Measurements from ENCODE around the gene CDC37L1. TPM values are rescaled to one million over a fixed set of nuclear protein-coding genes. Genes with fewer than 3 reads are reported as not detected.
A peak's percentile ranks its signal among the peaks of the same experiment; 100 is the strongest.

The CDC37L1 gene
- total and polyA plus RNA-seq, 9 of the 15 experiments (the other 6 are each of a cell fraction or from before 2014, with no cell fraction given): 1.5 to 7.9 (median 6.0) TPM

DNA sequence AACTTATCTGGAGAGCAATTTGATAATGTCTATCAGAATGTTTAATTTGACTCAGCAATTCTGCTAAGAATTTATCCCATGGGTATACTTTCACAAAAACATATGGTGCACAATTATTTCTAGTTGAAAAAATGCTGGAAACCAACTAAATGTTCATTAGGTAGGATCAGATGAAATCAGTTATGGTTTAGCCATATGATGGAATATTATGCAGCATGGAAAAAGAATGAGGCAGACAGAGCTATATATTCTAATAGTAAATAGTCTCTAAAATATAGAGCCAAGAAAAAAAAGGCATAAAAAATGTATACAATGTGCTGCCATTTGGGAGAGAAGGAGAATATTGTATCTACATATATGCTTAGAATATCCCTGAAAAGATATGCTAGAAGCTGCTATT lies 9.5 kb upstream of the CDC37L1 start:
- no peak overlapping the region for H3K27ac ChIP-seq (ENCODE audit: extremely low read depth, low read depth, low read length)
- H3K79me2 ChIP-seq (ENCODE audit: control insufficient read depth, insufficient read depth, low read length): no peaks in the 10 kb centered on the region
- no peak for DNase-seq (ENCODE audit: extremely low read depth in 1 of 4, low spot score in 3 of 4)
- peaks cover 0 to 5% of the 10 kb centered on the region in 2 experiments; a peak in 2 of 5 replicates for H3K4me1 ChIP-seq (replicated peaks in 1 of 2; ENCODE audit: control insufficient read depth in 2 of 2, insufficient read depth in 2 of 2, low read length in 2 of 2)
- POLR2A ChIA-PET: no interaction called here
- FAIRE-seq: no peak
- H3K4me2 ChIP-seq (ENCODE audit: insufficient read depth, low read length): no peak overlapping the region
- H2AFZ ChIP-seq (ENCODE audit: low read depth, low read length): no peak overlapping the region
- H3K9me3 ChIP-seq (replicated peaks; ENCODE audit: control insufficient read depth, insufficient read depth, low read depth, low read length): no peaks in the 10 kb centered on the region
- CTCF ChIA-PET (ENCODE audit: low intra/inter-chr PET ratio): no interaction called here
- BruUV-seq (replicated peaks): no TSS peak
- in situ Hi-C loops (cut with MboI): no loop called here
- H3K9ac ChIP-seq (ENCODE audit: insufficient read depth in 1 of 2, low read depth in 2 of 2, low read length in 2 of 2): no peak overlapping the region
- H3K4me3 ChIP-seq: no peak overlapping the region
- no peaks in the 10 kb centered on the region for H3K9me1 ChIP-seq (ENCODE audit: control insufficient read depth, insufficient read depth, low read length)
- H3K27me3 ChIP-seq (ENCODE audit: control insufficient read depth in 2 of 2, insufficient read depth in 2 of 2, low read length in 2 of 2): no peaks in the 10 kb centered on the region
- intact Hi-C loops (cut with micrococcal nuclease): no loop called here
- no peaks in the 10 kb centered on the region for H3K36me3 ChIP-seq (ENCODE audit: control insufficient read depth, insufficient read depth, low read length)
- no peaks in the 10 kb centered on the region for H4K20me1 ChIP-seq (replicated peaks; ENCODE audit: control insufficient read depth, insufficient read depth, low read length)
- no peak for ATAC-seq
- TF ChIP-seq RFX1 (IDR thresholded peaks at IDR 0.05) (no peak), ZNF146 (CRISPR knock-in tag; IDR thresholded peaks at IDR 0.05; ENCODE audit: unreplicated experiment) (peak; percentile 57), TRIM24 (IDR thresholded peaks at IDR 0.05) (no peak), RBM25 (IDR thresholded peaks at IDR 0.05; ENCODE audit: low read depth, low read length, severe bottlenecking) (peak; percentile 44), CBX3 (IDR thresholded peaks at IDR 0.05; ENCODE audit: borderline replicate concordance in 1 of 2, low read length in 2 of 2) (no peak), CLOCK (CRISPR knock-in tag; IDR thresholded peaks at IDR 0.05; ENCODE audit: borderline replicate concordance) (no peak), ESRRB (CRISPR knock-in tag; IDR thresholded peaks at IDR 0.05; ENCODE audit: borderline replicate concordance) (no peak), PHF21A (IDR thresholded peaks at IDR 0.05; ENCODE audit: borderline replicate concordance, low read depth) (no peak), ZNF263 (CRISPR knock-in tag; IDR thresholded peaks at IDR 0.05; ENCODE audit: borderline replicate concordance) (no peak), ZEB2 (IDR thresholded peaks at IDR 0.05) (no peak)
